ENCODE measurements around the gene GIT1. TPM values are rescaled to one million over a fixed set of nuclear protein-coding genes. Genes with fewer than 3 reads are reported as not detected.

The GIT1 gene
- total RNA-seq, 4 donors from 2014 or later, result 31.9 to 66.7 (median 52.6) TPM

- peak overlapping the region; percentile 90 to 94 (median 94) for H3K27ac ChIP-seq
- TF ChIP-seq CTCF (IDR thresholded peaks at IDR 0.05) (no peak), POLR2A (IDR thresholded peaks at IDR 0.05) (peak in 1 of 2 donors; percentile 14)
- peak; percentile 67 to 84 (median 74) for DNase-seq
- no peaks in the 10 kb centered on the region for H3K9me3 ChIP-seq
- peaks cover 0 to 9% (median 0%) of the 10 kb centered on the region in 3 donors for H3K36me3 ChIP-seq
- H3K4me1 ChIP-seq, result peaks cover 0 to 42% (median 29%) of the 10 kb centered on the region in 4 donors
- H3K4me3 ChIP-seq, result peak overlapping the region; percentile 66 to 74 (median 69)
- H3K27me3 ChIP-seq, result no peaks in the 10 kb centered on the region
Observed at GRCh38 chr17:29565643-29566472, 23.6 kb downstream of the GIT1 start.

- no peaks in the 10 kb centered on the region for H3K27me3 ChIP-seq
- no peak for TF ChIP-seq CTCF (IDR thresholded peaks at IDR 0.05)
- no peak for TF ChIP-seq POLR2A (IDR thresholded peaks at IDR 0.05)
- H3K4me3 ChIP-seq, result no peak overlapping the region
- DNase-seq, result peak in 2 of 3 donors; percentile 76 to 80
- H3K9me3 ChIP-seq, result no peaks in the 10 kb centered on the region
- H3K4me1 ChIP-seq, result peaks cover 0 to 40% (median 22%) of the 10 kb centered on the region in 4 donors
- H3K36me3 ChIP-seq, result peaks cover 0 to 9% (median 0%) of the 10 kb centered on the region in 3 donors
- peak overlapping the region in 3 of 4 donors; percentile 22 to 94 (median 24) for H3K27ac ChIP-seq
Observed at GRCh38 chr17:29563816-29564215, 25.6 kb downstream of the GIT1 start.

- no peaks in the 10 kb centered on the region for H3K27me3 ChIP-seq
- TF ChIP-seq POLR2A (IDR thresholded peaks at IDR 0.05) (no peak), CTCF (IDR thresholded peaks at IDR 0.05) (no peak)
- H3K4me3 ChIP-seq, result no peak overlapping the region
- DNase-seq, result peak in 1 of 3 donors; percentile 45
- H3K4me1 ChIP-seq, result peaks cover 0 to 44% (median 23%) of the 10 kb centered on the region in 4 donors
- peaks cover 0 to 9% (median 0%) of the 10 kb centered on the region in 3 donors for H3K36me3 ChIP-seq
- H3K9me3 ChIP-seq, result no peaks in the 10 kb centered on the region
- peak overlapping the region; percentile 16 to 94 (median 70) for H3K27ac ChIP-seq
Observed at GRCh38 chr17:29562615-29563014, 26.8 kb downstream of the GIT1 start.

- no peaks in the 10 kb centered on the region for H3K27me3 ChIP-seq
- peaks cover 0 to 9% (median 0%) of the 10 kb centered on the region in 3 donors for H3K36me3 ChIP-seq
- H3K4me1 ChIP-seq, result peaks cover 0 to 49% (median 25%) of the 10 kb centered on the region in 4 donors
- H3K9me3 ChIP-seq, result no peaks in the 10 kb centered on the region
- peak overlapping the region; percentile 16 to 94 (median 70) for H3K27ac ChIP-seq
- no peak overlapping the region for H3K4me3 ChIP-seq
- peak in 1 of 2 donors; percentile 22 for TF ChIP-seq POLR2A (IDR thresholded peaks at IDR 0.05)
- no peak for TF ChIP-seq CTCF (IDR thresholded peaks at IDR 0.05)
- peak in 2 of 3 donors; percentile 82 to 90 for DNase-seq
Observed at GRCh38 chr17:29561554-29562517, 27.6 kb downstream of the GIT1 start.

GRCh38 chr17:29560316-29560715, 29.1 kb downstream of the GIT1 start:
- Histone ChIP-seq H3K27me3 (no peaks in the 10 kb centered on the region), H3K4me3 (peak overlapping the region in 1 of 4 donors; percentile 15), H3K4me1 (peaks cover 0 to 46% (median 27%) of the 10 kb centered on the region in 4 donors), H3K9me3 (no peaks in the 10 kb centered on the region), H3K27ac (peak overlapping the region in 3 of 4 donors; percentile 19 to 94 (median 66)), H3K36me3 (peaks cover 0 to 9% (median 0%) of the 10 kb centered on the region in 3 donors)
- TF ChIP-seq CTCF (IDR thresholded peaks at IDR 0.05), result no peak
- TF ChIP-seq POLR2A (IDR thresholded peaks at IDR 0.05), result no peak
- DNase-seq, result peak in 2 of 3 donors; percentile 44 to 50
